COLO829 (cell line): ENCODE results near the gene PLOD2.

Source experiments
- DNase-seq: peaks from one replicate; pipeline ENCODE4 v3.0.0; 2012; ENCODE audit warnings: low spot score

PLOD2 gene

DNA sequence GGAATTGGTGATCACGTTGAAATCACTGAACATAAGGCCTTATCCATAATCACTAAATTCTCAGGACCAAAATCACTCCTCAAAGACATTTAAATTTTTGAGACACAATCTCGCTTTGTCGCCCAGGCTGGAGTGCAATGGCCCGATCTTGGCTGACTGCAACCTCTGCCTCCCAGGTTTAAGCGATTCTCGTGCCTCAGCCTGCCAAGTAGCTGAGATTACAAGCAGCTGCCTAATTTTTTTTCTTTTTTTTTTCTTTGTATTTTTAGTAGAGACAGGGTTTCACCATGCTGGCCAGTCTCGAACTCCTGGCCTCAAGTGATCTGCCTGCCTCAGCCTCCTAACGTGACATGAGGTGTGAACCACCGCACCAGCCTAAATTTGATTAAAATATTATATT, 61.7 kb downstream of the PLOD2 start:
- no peak for DNase-seq

DNA sequence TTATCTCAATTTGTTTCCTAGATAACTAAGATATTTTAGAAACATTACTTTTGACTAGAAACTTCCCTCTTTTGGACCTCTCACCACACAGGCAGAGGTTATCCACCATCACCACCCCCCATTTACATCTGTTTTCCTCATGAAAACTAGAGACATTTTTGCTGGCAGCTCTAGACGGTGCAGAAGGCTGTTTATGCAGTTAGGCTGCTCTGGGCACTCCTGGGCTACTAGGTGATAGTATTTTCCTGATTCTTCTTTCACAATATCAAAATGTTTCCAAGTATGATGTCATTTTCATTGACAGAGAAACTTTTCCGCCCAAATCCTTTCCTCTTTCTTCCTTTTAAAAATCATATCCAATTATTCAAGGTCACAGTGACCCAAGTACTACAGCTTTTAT, 67.1 kb downstream of the PLOD2 start:
- DNase-seq, result no peak

DNA sequence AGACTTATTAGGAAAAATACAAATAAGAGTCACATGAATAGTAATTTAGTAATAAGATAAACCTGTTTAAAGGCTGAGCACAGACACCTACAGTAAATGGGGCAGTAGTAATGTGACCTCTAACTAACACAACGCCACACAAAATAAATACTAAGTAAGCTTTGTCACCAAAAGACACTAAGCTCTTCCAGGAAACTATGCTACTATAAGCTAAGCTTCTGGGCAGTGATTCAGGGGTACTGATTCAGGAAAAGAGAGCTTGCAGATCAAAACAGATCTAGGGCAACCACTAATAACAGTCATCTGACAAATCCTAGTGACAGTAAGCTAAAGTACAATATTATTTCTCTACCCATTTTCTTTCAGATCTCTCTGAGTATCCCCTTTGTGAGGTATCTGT, 68.8 kb downstream of the PLOD2 start:
- no peak for DNase-seq

DNA sequence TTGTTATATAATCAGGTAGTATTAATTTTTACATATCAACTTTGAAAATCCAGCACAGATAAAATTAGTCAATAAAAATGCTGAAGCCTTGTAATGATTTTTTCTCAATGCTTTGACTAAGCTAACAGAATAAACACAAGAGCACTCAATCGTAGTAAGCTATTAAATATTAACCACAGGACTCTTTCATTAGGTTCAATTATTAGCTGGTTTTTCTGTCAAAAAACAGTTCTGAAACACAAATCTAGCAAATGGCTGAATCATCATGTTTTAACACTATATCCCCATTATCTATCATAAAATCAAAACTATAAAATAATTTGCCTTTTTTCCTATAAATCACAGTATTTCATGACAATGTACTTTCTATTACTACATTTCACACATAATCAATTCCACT, 69.6 kb downstream of the PLOD2 start:
- no peak for DNase-seq

DNA sequence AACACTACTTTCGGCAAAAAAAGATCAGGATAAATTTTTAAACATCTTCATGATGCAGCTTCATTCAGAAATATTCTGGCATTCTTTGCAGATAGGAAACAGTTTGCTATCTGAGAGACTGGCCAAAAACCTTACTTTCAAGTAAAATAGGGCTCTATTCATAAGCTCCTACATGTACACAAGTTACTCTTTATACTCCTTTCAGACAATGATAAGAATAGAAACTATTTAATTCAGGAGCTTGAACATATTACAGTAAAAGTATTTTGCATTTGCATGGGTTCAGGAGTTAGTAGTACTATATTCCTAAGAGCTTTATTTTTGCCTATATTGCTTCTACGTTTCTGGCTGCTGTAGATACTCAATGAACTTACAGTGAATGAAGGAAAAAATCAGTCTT, 70.5 kb downstream of the PLOD2 start:
- DNase-seq, result peak; percentile 86

DNA sequence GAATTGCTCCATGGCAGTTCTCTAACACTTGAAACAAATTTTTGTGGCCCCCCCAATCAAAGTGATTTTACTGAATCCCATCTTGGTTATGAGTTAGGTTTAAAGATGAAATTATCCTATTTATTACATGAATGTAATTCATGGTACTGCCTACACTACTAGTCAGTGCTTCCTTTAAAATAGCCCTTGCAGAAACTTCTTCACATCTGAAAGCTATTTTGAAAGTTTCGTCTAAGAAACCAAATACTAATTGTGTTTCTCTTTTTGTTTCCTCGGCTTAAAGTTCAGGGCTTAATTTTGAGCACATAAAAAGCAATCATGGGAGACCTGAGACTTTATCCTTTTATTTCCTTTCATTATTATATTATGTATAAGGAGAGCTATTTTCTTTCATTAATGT, 72.1 kb downstream of the PLOD2 start:
- DNase-seq, result no peak

DNA sequence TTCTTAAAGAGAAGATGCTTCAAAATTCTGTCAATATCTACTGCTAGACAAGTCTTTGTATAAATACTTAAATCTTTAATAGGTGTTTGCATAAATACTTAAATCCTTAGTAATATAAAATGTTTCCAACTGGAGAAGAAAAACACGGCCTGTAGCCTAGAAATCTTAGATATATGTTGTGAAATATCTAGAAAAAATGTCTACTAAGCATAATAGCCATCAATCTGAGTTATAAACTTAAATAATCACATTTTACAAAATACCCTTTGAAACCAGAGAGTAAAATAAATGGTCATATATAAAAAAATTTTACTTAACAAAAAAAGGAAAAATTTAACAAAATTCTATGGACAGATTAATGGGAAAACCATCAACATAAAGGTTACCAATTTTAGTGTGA, 73.9 kb downstream of the PLOD2 start:
- DNase-seq, result no peak

DNA sequence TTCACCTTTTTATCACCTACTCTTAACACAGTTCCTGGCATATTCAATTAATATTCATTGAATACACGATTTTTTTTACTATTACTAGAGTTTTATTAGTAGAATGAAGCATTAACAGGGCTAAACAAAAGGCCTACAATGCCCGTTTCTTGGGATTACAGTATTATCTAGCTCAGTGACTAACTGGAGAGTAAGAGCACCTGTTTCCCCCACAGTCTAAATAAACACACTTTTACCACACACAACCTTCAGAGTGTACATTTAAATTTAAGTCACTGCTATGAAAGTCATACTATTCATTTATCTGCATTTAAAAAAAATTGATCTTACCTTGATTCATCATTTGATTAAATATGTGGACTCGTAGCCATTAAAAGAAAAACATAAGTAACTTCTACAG, 74.8 kb downstream of the PLOD2 start:
- DNase-seq, result no peak

DNA sequence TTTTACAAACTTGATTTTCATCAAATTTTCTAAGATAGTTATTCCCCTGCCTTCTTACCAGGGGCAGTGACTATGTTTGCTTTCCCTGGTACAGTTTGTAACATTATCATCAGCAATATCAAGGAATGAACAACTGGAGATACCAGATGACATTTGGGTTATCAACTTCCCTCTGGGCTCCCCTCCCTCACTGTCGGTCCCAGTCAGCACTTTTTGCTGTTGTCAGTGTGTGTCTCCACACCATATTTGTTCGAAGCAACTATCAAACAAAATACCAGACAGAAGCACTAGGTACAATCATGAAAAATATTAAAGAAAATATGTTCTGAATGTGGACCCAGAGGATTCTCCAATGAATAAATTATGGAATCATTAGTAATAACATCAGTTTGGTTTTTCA, 75.3 kb downstream of the PLOD2 start:
- no peak for DNase-seq

DNA sequence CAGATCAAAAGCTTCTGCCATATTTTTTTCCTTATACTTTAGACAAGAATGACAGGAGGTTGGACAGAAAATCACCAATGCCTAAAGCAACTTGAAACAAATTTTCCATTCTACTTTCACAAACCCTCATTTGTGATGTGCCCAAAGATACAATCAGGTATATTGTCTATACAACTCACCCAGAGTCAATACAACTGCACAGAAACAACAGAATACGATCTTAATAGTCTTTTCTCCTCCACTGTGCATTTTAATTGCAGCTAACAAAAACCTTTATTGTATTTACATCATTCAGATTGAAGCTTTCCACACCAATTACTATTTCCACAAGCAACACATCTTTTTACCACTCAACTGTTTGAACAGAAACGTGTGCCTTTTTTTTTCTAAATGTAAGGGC, 80.4 kb downstream of the PLOD2 start:
- DNase-seq, result no peak

DNA sequence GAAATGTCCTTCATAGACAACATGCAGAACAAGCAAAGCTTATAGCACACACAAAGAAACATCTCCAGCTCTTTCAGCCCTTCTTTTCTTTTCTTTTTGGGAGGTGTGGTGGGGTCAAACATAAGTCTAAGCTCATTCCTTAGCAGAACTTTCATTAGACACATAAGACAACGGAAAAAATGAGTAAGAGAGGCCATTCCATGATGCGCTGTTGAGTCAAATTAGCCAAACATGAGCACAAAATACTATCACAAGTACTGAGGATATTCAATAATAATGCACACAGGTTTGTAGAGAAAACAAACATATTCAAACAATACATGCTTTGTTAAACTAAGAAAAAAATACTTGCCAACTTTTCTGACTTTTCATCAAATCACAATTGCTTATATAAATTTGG, 83.0 kb downstream of the PLOD2 start:
- no peak for DNase-seq

DNA sequence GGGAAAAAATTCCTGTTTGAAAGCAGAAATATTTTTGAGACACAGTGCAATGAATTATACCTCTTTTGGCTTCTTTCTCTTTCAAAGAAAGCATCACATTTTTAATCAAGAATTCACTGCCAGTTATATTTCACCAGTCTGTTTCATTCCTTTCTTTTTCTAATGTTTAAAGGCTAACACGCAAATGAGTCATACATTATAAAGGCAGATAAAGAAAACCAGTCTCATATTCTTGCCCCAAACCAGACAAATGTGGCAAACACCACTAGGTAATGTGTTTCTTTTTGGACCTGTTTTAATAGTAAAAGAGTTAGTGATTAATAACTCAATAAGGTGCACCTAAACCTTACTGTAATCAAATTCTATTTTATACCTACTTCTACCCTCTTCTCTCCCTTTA, 83.8 kb downstream of the PLOD2 start:
- no peak for DNase-seq

DNA sequence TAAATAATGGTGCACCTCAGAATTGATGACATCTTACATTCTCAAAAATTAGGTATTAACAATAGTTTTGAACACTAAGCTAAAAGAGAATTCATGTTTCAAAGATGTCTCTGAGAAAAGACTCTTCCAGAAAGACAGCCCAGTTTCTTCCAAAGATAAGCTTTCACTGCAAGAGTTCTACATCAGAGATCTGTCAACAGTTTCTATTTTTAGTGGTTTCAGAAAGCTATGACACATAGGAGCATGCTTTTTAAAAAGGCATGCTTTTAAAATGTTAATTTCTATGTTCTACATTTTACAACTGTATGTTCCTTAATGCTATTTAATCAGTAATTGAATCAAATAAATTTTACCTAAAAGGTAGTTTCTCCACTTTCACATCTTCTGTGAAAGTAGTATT, 88.2 kb downstream of the PLOD2 start:
- no peak for DNase-seq

DNA sequence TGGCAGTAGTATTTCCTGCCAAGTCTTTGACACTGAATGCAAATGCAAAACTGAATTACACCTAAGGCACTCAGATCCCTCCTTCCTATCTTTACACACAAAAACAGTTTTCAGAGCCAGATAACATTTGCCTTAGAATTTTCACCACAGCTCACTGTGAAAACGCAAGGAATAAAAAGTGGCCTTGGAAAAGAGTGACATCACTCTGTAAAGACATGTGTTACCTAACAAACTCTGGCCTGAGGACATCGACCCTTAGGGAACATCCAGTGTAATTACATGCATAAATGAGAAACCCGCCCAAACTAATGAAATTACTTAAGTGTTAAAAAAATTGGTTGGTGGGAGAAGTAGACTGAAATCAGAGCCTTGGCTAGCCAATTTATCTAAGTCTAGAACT, 88.9 kb downstream of the PLOD2 start:
- no peak for DNase-seq

DNA sequence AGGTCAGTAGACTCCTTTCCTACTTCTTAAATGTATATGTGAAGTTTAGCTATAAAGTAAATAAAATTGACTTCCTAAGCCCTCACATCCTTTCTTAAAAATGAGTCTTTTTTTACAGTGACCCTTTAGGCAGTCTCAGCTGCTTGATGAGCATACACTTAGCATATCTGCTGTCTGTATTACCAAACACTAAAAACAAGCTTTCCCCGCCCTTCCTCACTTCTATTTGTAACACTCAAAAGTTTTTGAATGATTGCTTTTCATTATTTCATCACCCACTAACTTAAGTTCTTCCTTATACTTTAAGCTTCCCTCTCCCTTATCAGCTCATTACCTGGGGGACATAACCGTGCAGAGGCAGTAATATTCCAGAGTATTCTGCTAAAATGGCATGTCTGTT, 89.4 kb downstream of the PLOD2 start:
- no peak for DNase-seq

DNA sequence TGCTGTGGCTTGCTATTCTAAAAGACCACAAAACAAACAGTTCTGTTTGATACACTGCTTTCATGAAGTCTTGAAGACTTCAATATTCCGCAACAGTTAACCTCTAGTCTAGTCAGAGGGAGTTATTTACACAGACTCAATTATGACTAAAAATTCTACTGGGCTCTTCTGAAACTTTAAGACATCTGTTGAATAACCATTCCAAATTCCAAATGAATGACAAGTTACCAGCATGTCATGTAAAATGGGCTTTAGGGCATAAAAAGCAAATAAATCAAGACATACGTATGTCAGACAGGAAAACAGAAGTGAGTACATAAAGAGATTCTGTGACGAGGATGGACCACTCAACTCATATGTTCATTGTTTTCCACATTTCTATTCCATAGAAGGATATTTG, 93.9 kb downstream of the PLOD2 start:
- peak; percentile 22 for DNase-seq

DNA sequence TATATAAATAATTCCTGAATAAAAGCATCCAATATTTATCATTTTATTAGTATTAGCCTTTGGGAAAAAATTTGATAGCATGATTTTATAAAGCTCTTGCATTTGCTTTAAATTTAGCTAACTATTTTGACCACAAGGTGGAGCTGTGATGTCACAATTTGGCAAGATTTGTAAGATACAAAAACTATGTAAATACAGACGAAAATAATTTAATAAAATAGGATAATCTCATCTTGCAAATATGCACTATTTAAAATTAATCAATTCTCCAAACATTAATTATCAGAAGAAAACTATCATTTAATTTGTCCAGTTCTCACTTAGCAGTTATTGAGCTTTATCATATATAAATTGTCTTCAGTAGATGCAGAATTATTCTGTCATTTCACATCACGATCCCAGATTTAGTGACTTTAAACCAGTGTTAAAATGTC, 95.4 kb downstream of the PLOD2 start:
- peak; percentile 11 for DNase-seq

DNA sequence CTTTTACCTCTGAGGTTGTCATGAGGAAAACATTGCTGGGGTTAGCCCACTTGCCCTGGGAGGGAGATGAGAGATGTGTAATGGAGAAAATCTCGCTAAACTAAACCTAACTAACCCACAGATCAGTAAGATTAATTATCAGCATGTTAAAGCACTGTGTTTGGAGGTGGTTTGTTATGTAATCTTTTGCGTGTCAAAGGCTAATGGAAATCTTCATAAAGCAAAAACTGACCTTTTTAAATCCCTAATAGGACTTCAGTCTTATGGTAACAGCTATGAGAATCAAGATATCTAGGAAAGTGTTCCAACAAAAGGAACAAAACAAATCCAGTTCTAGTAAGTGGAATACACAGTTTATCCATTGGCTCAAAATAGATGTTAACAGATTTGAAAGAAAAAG, 102.7 kb downstream of the PLOD2 start:
- no peak for DNase-seq

DNA sequence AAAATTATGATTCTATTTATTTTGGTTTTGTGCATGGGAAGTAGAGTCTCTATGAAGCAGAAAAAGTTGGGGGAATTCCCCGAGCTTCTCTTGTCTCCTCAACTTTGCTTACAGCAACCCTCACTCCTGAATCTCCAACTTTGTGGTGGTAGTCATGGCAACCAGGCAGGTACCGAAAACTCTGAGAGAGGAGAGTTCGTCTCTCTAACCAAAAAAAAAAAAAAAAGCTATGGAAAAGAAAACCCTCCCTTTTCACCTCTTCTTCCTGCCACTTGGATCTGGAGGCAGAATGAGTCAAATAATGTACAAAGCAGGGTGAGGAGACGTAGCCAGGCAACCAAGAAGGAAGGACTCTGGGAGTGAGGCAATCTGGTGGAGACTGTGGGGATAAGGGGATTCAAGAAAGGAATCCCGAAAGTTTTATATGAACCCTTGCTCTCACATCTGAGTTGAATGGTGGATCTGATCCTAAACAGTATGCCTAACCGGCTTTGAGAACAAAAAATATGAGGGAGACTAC, 108.1 kb downstream of the PLOD2 start:
- DNase-seq, result no peak

DNA sequence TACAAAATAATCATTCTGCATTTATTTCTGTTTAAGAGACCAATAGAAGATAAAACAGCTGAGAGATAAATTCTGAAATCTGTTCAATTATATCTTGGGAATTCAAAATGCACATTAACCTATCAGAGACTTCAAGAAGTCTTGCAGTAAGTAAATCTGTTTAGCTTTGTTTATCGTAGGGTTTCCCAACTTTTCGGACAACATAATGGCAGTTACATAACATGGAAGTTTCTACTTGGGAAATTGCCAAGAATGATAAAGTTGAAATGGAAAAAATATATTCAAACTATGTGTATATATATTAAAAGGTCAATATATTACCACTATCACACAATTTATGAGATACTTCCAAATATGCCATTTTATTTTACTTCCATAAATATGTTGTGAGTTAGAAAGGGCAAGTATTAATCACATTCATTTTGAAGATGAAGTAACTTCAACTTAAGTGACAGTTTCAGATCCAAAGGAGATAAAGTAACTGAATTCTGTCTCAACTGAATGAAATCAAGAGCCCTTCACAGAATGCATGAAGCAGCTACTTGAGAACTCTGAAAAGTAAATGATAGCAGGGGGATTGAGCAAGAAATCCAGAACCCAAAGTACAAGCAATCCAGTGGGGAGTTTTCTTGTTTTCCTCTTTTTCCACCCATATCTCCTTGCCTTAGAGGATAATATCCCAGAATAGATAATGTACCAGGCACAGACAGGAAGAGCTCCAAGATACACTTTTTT, 108.8 kb downstream of the PLOD2 start:
- DNase-seq, result no peak

DNA sequence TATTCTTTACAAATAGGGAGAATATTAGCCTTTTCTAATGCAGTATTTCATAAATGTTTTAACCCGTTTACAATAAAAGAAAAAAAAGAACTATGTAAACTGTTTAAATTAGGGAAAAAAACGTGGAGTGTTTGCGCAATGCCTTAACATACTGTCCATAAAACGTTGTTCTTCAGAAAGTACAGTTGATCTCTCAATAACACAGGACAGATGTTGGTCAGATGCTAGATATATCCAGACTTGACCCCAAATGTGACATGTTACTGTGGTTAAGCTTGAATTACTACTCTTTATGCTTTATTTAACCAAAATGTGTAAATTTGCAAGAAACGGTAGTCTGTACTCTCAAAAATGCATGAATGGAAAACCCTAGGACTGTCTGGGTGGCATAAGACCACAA, 110.3 kb downstream of the PLOD2 start:
- DNase-seq, result no peak

DNA sequence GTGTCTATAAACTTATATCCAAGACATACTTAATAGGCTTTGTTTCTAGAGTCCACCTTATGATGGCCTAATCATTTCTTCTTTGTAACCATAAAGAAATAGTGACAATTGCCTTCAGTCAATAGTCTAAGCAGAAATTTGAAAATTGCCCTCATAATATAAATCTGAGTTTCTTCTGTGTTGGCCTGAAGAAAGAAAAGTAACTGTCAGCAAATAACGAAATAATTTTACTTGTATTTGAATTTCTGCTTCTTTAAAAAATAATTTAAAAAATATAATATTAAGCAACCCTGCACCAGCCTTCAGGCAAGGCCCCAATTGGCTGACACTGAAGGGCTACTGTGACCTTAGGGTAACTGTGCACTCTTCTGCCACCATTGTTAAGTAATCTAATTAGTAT, 113.5 kb downstream of the PLOD2 start:
- no peak for DNase-seq

DNA sequence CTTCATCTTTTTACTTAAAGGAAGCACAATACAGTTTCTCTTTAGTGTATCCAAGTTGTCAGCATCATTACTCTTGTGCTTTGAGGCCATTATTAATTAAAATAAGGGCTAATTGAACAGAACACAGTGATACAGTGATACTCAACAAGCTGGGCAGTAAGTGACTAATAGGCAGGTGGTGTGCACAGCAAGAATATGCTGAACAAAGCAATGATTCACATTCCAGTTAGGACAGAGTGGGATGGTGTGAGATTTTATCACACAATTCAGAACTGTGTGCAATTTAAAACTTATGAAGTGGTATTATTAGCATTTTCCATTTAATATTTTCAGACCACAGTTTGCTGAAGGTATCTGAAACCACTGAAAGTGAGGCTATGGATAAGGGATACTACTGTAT, 116.9 kb downstream of the PLOD2 start:
- peak; percentile 49 for DNase-seq

DNA sequence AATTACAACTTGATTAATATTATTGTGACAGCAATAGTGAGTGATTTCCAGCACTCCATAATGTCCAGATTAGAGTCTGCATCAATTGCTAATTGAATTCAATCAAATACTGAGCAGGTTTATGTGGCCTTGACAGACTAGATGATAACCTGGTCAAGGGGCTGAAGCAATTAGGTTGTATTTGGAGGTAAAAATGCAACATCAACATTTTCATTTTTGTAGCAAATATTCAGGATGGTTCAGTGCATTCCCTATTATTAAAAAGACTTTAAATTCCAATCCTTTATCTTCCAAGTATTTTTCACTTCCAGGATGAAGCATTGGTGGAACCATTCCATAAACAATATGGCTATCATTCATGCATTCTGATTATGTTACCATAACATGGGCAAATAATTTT, 120.4 kb downstream of the PLOD2 start:
- no peak for DNase-seq
